GM12878 (cell line): ENCODE data around the gene C16orf96. TPM values are rescaled to one million over a fixed set of nuclear protein-coding genes. Genes with fewer than 3 reads are reported as not detected.
A peak's percentile ranks its signal among the peaks of the same experiment; 100 is the strongest.

Source experiments
- ASH2L ChIP-seq: fragments of 300-600, 200-600 bp; sonication (generic); IDR thresholded peaks from 2 replicates; pipeline ENCODE4 v1.6.1; 2017; ENCODE audit warnings: low read depth, mild to moderate bottlenecking, borderline replicate concordance
- CREM ChIP-seq: IDR thresholded peaks from 2 replicates; pipeline ENCODE4 v1.6.1; 2014; ENCODE audit warnings: antibody characterized with exemption, low read depth
- CUX1 ChIP-seq: IDR thresholded peaks from 2 replicates; pipeline ENCODE4 v1.6.1; 2012; ENCODE audit warnings: improper control_type of control experiment, low read depth, low read length; ENCODE audit not compliant: insufficient replicate concordance
- HSF1 ChIP-seq: fragments of 150-350 bp; IDR thresholded peaks from 2 replicates; pipeline ENCODE4 v1.6.1; 2014; ENCODE audit warnings: mild to moderate bottlenecking, low read depth, low read length
- IRF4 ChIP-seq: IDR thresholded peaks from 2 replicates; pipeline ENCODE4 v1.6.1; 2011; ENCODE audit warnings: low read depth, low read length
- POU2F2 ChIP-seq: IDR thresholded peaks from 3 replicates; pipeline ENCODE4 v1.6.1; 2011; ENCODE audit warnings: low read depth, mild to moderate bottlenecking, low read length, borderline replicate concordance
- PRDM15 ChIP-seq: fragments of 450-650 bp; formaldehyde crosslinking; IDR thresholded peaks from 2 replicates; pipeline ENCODE4 v1.4.0; 2020; ENCODE audit warnings: mild to moderate bottlenecking, moderate library complexity
- RB1 ChIP-seq: fragments of 450-650 bp; formaldehyde crosslinking; IDR thresholded peaks from 2 replicates; pipeline ENCODE4 v1.6.1; 2017; ENCODE audit warnings: mild to moderate bottlenecking, borderline replicate concordance
- RUNX3 ChIP-seq: IDR thresholded peaks from 2 replicates; pipeline ENCODE4 v1.6.1; 2012; ENCODE audit warnings: low read length, inconsistent platforms
- ZNF687 ChIP-seq: fragments of 450-650 bp; IDR thresholded peaks from 2 replicates; pipeline ENCODE4 v1.6.1; 2017; ENCODE audit warnings: mild to moderate bottlenecking, moderate library complexity
- polyA plus RNA-seq, 11 experiments: library from polyadenylated mRNA; depleted of rRNA in 4 of 11; unstranded in 6 of 11; stranded (reverse) in 5 of 11; fragments of >200 nt; fragmentation: Nextera tagmentation in 4 of 11; fragmentation: Illumina TruSeq in 1 of 11; extraction: Ambion mirVana in 4 of 11; extraction: Trizol in 1 of 11; gene quantifications; 1 replicate in 1 of 11; 2 replicates in 10 of 11; pipeline versions ENCODE4 v1.2.1 to v1.2.3, GENCODE V29; 2011 to 2016; ENCODE audit warnings: inconsistent platforms in 2 of 11, missing spikeins in 2 of 11, low read depth in 1 of 11
- total RNA-seq, 4 experiments: library from RNA; depleted of rRNA in 3 of 4; stranded (reverse); fragments of >200 nt in 3 of 4; fragmentation: Illumina TruSeq in 1 of 4; extraction: Trizol in 1 of 4; gene quantifications; 2 replicates each; pipeline versions ENCODE4 v1.2.1 to v1.2.3, GENCODE V29; 2013 to 2021

The C16orf96 gene
- total and polyA plus RNA-seq, 10 of the 15 experiments (the other 5 are each of a cell fraction or from before 2014, with no cell fraction given), result 0.01 to 0.08 (median 0.01) TPM; not detected in 7

- TF ChIP-seq ZNF687 (peak; percentile 100), RB1 (peak; percentile 44; the same call in 1 of the 2 replicates), PRDM15 (CRISPR knock-in tag) (no peak), CREM (peak; percentile 97), POU2F2 (peak; percentile 61; the same call in 1 of the 3 replicates), RUNX3 (peak; percentile 39; the same call in 1 of the 2 replicates), HSF1 (no peak), ASH2L (no peak), CUX1 (no peak), IRF4 (peak; percentile 39; the same call in 1 of the 2 replicates)
These were observed 17.5 kb upstream of the C16orf96 start, which contains the start of gene CDIP1 (continued) for GRCh38 chr16:4538350-4539235.
